EH (cell line): ENCODE measurements around the gene SYT2.

Experiments
- DNase-seq: peaks from one replicate; pipeline ENCODE4 v3.0.0-alpha.2; 2015; ENCODE audit warnings: low read depth

Gene SYT2

DNA sequence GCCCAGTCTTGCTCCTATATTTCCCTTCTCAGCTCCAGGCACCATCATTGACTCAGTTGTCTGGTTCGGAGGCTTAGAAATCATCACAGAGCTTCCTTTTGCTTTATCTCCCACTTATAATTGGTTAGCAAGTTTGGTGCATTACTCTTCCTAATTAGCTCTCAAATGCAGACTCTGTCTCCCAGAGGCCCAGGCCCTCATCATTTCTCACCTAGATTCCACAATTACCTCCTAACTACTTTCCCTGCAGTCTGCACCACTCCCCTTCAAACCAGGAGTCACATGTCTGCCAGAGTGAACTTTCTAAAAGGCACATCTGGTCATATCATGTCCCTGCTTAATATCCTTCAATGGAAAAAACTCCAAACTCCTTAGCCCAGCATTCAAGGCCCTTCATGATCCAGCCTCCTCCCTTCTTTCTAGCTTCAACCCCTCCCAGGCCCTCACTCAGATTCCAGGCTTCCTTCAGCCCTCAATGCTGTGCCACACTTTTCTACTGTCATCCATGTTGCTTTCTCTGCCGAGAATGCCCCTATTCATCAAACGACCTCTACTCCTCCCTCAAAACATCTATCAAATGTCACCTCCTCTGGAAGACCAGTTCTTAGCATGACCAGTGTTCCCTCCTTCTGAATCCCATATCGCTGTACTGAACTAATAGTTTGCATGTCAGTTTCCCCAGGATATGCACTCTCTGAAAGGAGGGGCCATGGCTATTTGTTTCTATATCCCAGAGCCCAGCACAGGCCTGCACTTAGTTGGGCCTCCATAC lies 30.7 kb downstream of the SYT2 start:
- DNase-seq = no peak

DNA sequence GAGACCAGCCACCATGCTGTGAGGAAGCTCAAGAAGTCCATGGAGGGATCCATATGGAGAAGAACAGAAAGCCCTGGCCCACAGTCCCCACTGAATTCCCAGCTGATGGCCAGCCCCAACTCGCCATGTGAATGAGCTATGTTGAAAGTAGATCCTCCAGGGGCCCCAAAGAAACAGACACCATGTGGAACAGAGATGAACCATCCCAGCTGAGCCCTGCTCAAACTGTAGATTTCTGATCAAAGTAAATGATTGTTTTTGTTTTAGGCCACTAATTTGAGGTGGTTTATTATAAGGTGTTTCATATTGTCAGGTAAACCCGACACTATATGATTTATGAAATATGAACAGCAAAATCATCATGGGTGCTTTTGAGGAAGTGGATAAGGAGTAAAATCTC lies 32.8 kb downstream of the SYT2 start:
- DNase-seq = no peak

DNA sequence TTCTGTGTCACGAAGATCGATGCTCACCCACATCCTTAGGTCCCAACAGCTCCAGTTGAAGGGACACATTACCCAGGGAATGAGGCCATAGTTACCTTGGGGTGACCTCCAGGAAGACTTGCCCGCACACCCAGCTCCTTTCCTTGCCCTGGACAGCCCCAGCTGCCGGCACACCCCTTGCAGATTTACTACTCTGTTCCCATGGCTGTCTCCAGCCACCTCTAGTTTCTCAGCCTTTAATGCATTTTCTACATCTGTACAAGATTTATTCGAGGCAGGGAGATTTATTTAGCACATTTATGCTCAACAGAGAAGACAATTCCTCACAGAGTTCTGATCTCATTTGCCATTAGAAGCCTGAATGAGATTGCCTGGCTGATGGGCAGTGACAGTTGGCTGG lies 36.7 kb downstream of the SYT2 start:
- DNase-seq = no peak

DNA sequence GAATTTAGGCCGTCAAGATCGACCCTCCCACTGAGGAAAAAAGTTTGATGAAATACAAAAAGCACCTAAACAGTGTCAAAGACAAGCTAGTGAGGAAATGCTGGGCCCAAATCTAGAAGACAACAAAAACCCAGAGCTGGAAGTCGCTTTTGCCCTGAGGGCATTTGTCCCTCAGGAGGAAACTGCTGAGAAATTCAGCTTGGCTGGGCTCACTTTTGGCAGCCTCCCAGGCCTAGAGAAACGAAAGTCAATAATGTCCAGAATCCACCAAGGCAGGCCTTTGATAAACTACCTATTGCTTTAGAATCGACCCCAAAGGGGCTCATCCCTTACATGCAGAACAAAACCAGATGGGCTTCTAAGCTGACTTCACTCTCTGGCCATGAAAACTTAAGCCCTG lies 38.9 kb downstream of the SYT2 start:
- DNase-seq = peak; percentile 64

DNA sequence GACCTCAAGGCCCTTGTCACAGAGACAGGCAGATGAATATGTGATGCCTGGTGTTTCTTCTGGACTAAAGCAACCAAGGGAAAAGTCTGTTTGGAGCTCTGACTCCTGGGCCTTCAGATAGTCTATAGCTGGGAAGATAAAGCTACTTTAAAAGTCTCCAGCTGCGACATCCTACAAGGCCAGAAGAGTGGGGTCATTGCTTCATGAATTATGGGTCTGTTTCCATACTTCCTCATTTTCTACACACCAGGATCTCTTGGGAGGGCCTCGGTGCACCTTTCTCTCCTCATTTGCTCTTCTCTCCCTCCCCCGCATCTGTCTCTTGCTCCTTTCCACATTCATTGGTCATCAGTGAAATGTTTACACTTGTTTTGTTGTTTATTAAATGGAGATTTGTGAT lies 44.8 kb downstream of the SYT2 start:
- no peak for DNase-seq

- peak; percentile 30 for DNase-seq
Observed at GRCh38 chr1:202664083-202664482, 46.2 kb downstream of the SYT2 start.

DNA sequence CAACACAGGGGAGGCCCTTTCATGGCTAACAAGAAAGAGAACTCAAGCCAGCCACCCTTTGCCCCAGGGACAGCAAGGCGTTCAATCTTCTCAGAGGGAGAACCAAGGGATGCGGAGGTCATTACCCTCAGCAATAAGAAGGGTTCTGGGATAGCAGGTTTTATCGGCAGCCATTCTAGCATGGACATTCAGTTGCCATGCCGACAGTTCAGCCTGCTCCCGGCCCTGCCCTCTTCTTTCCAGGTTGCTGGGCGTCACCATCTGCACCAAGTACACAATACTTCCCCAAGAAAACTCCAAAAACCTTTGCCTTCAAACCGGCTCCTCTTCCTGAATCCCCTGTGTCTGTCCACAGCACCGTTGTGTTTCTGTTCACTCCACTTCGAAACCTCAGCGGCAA lies 47.1 kb downstream of the SYT2 start:
- no peak for DNase-seq

DNA sequence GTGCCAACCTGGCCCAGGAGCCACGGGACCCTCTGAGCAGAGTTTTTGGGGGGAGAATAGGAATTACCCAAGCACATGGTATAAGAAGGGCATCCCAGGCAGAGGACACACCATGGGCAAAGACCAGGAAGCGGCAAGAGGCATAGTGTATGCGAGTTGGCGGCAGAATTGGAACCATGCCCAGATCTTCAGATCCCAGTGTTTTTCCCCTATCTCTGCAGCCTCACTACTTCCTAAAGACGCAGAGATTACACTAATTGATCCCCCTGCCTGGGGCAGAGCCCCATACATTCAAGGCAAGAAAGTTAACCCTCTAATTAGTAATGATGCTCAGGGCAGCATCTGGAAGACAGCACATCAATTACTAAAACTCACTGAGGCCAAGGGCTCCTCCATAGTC lies 48.2 kb downstream of the SYT2 start:
- DNase-seq = no peak

DNA sequence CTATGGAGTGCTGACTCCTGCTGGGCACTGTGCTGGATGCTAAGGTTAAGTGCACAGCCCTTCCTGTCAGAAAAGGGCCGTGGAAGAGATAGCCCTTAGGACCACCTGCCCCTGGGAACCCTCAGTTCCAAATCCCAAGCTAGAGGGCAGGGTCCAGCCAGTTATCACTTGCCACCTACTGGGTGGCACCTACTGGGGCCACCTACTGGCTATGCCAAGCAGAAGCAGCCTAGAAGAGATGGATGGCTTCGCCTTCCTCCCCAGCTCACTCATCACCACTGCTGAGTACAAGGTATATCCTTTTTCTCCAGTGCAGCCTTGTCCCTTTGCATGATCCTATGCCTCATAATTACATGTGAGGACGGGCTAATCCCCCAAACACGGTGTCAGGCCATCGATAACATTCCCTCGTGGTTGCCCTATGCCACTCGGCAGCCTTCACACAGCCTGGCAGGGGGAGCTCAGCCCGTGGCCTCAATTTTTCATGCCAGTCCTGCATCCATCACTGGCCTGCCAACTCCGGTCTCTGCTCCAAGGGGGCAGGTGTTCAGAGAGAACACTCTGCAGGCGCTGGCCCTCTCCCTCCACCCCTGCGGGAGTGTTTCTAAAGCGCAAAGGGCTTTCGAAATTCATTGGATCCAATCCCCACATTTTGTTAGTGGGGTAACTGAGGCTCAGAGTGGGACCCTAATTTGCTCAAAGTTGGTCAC lies 49.0 kb downstream of the SYT2 start:
- DNase-seq = peak; percentile 5

DNA sequence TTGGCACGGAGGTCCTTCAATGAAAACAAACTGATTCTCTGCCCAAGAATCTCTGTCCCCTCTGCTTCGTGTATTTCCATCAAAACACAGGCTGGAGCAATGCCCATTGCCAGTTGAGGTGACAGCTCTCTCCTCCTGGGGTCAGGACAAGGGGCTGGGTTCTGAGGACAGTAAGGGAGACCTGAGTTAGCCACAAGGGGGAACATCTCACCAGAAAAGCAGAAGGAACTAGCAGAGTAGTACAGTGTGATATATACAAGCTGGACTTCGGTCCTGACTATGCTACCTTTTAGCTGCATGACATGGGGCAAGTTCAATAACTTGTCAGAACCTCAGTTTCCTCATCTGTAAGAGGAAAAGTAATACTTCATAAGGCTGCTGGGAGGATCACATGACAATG lies 50.3 kb downstream of the SYT2 start:
- DNase-seq = no peak

GRCh38 chr1:202659541-202659940 lies 50.7 kb downstream of the SYT2 start:
- DNase-seq = no peak

DNA sequence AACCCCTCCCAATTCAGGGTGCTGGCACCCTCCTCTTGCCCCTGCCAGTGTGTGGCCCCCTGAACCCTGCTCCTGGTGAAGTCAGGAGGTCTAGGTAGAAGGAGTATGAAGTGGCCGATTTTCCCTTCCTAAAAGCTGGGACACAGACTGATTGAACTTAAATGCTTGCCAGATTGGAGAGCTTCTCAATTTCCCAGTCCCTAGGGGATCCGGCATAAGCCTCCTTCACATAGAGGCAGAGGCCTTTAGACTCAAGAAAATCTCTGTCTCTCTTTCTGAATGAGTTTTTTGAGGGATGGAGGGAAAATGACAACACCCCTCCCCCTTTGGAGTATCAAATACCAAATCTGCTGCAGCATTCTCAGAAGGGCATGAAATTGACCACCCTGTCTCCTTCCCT lies 51.5 kb downstream of the SYT2 start:
- DNase-seq = no peak

DNA sequence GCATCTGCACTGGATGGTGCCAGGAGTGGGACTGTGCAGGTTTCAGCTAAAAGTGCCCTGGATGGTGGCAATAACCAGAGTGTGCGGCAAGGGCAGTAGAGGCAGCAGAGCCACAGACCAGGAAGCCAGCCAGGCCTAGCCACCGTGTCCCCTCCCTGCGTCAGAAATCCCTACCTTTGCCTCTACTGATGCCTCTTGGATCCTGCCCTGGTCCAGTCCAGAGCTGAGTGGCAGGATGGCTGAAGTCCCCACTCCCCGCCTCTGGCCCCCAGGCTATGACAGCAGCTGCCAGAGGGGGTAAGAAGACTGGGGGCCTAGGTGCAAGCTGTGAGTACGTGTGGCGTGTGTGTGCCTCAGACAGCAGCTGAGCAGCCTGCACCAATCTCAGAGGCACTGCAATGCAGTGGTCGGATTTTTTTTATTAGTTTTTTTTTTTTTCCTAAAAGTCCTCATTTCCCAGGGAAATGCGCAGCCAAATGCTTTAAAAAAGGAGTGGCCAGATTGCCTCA lies 51.9 kb downstream of the SYT2 start:
- DNase-seq = no peak

DNA sequence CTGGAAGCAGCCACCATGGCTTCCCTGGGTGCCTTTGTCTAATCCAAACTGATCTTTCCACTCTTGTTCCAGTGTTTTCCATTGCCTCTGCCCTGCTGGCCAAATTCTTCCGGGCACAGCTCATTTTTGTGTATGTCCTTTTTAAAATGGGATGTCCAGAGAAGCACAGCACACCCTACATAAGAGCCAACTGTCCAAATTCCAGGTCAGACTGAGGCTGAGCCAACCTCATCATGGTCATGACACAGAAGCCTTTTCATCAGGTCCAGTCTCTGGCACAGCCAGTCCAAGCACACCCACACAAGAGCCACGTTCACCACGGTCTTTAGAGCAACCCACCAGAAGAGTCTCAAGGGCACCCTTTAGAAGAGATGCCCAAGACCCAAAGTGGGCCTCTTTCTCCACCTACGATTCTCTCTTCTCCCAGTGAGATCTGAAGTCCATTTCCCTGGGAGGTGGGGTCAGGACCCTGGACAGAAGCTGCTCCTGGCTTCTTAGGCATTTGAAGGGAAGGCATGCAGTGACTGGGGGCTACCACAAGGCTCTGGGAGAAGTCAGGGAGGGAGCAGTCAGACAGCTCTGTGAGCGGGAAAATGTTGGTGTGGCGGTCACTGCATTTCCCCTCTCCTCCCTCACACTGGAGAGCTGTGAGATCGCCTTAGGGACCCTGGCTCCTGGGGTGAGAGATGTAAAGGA lies 53.2 kb downstream of the SYT2 start:
- DNase-seq = peak; percentile 56

DNA sequence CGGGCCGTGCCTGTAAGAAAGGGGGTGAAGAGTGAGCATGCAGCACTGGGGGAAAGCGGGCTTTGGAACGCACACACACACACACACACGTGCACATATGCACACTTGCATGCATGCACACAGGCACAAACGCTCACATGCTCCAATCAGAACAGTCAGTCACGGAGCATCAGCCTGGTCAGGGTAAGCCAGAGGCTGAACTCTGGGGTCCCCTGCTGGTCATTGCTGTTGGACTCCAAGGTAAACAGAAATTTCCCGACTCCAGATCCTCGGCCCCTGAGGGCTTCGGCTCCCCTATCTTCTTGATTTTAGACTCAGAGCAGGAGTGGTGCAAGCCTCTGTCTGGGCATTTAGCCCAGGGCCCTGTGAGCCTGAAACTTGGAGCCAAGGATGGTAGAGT lies 54.2 kb downstream of the SYT2 start:
- peak; percentile 16 for DNase-seq

DNA sequence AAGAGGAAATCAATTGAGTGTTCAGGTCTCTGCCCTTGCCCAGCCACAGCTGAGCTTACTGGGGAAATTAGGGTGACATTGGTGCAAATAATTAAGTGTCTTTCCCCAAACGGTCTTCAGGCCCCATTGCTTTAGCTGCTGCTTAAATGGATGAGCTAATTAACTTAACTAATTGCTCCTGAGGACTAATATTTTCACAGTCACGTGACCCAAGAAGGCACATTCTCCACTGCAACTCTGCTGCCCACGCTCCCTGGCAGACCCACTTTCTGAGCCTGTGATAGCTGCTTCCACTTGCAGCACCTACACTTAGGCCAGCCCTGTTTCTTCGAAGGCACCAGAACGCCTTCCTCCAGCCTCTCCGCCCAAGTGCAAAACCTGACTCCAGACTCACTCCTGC lies 56.2 kb downstream of the SYT2 start:
- no peak for DNase-seq

DNA sequence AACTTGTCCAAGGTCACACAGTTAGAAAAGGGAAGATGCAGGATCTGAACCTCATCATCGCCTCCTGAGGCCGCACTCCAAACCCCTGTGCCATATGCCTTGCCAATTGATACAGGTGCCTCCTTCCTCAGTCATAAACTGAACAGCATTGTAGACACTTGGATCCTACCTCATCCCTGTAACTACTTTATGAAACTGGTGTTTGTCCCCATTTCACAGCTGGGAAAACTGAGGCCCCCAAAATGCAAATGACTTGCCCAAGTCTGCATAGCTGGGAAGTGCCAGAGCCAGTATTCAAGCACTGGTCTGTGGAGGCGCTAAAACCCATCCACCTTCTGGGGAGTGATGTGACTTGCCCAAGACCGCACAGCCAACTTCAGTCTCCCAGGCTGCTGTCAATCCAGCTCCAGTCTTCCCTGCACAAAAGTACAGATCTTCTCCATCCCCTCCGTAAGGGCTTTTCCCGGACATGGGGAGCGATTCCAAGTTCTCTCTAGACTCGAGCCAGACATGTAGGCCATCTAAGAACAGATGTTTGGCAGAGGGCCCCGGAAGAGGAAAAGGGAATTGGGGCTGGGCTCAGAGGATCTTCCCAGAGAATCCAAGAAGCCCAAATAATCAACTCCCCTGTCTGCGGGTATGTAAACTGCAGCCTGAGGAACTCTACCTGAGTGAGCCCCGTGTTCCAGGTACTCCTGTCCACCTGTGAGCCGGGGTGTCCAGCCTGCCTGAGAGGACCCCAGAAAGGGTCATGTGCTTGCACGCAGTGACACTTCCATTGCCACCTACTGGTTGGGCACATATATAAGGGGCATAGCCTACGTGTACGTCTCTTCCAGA lies 60.5 kb downstream of the SYT2 start:
- no peak for DNase-seq

- no peak for DNase-seq
Observed at GRCh38 chr1:202648605-202649226, 61.5 kb downstream of the SYT2 start.

DNA sequence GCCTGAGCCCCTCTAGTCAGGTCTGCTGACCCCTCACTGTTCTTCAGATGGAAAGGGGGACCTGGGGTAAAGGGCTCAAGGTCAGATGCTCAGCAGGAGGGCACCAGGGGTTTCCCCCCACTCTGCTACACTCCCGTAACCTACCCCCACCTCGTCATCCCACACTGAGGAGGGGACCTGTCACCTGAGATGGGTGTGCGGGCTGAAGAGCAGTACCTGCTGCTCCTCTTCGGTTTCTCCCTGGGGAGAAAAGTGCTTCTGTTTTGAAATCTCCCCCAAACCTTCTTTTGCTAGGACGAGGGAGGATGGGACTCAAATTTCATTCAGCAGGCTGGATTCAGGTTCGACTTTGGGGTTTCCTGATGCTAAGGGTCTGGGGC lies 65.2 kb downstream of the SYT2 start:
- no peak for DNase-seq

GRCh38 chr1:202644219-202645096 lies 65.8 kb downstream of the SYT2 start:
- DNase-seq = no peak
